Measurements from ENCODE around the gene AGBL1.

AGBL1 gene

DNA sequence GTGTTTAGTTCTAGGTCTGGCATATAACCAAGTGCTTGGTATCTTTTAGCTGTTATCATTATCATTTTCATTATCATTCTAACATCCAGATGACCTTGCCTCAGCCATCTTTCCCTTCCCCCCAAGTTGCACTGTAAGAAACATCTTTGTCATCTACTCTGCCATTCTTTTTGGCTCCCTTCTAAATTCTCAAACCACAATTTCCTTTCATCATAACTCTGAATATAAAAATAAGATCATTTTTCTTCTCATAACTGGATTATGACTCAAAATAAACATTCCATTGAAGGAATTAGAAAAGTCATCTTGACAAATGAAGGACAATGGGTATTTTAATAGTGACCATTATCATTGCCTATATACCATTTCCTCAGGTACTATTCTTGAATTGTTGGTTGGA is 786.2 kb downstream of the AGBL1 start:
- TF ChIP-seq, protein P1, sequence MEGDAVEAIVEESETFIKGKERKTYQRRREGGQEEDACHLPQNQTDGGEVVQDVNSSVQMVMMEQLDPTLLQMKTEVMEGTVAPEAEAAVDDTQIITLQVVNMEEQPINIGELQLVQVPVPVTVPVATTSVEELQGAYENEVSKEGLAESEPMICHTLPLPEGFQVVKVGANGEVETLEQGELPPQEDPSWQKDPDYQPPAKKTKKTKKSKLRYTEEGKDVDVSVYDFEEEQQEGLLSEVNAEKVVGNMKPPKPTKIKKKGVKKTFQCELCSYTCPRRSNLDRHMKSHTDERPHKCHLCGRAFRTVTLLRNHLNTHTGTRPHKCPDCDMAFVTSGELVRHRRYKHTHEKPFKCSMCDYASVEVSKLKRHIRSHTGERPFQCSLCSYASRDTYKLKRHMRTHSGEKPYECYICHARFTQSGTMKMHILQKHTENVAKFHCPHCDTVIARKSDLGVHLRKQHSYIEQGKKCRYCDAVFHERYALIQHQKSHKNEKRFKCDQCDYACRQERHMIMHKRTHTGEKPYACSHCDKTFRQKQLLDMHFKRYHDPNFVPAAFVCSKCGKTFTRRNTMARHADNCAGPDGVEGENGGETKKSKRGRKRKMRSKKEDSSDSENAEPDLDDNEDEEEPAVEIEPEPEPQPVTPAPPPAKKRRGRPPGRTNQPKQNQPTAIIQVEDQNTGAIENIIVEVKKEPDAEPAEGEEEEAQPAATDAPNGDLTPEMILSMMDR (IDR thresholded peaks at IDR 0.05; ENCODE audit: low read depth, low read length): no peak
- no peak for DNase-seq (ENCODE audit: low read depth, low spot score)
- no peak overlapping the region for H3K4me3 ChIP-seq (ENCODE audit: low read depth, low read length)
- in situ Hi-C loops (cut with HindIII; ENCODE audit: low sequenced_read_pairs): no loop called here

DNA sequence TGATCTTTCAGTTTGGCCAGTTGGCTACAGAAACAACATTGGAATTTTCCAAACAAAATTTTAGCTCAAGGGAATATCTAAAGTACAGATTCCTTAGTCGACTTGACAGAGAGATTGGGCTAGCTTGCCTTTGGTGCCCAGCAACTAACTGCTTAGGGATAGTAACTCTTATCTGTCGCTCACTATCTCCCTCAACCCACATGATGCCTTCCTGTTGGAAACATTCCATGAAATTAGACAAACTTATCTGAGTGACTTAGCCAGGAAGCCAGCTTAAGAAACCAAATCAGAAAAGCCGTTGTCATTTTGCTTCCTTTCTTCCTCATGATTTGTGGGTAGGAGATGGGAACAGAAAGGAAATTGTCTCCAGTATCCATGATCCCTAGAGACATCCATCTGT is 791.2 kb downstream of the AGBL1 start:
- DNase-seq (ENCODE audit: low read depth, low spot score): no peak
- in situ Hi-C loops (cut with HindIII; ENCODE audit: low sequenced_read_pairs): no loop called here

DNA sequence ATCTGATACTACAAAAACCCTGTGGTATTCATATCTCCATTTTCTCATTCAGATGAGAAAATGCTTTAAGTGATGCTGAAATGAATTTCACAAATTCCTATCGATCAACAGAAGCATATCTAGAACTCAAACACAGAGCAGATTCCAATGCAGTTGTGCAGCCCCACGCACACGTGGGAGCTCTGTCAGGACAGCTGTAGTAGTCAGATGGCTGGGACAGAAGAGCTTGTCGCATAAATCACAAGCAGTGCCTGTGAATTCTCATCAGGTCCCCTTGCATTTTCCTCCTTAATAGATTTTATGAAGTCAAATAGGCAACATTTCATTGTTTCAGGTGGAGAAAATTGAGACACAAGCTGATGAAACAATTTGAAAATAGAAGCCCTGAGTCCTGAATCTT is 792.3 kb downstream of the AGBL1 start:
- in situ Hi-C loops (cut with HindIII; ENCODE audit: low sequenced_read_pairs): no loop called here
- DNase-seq (ENCODE audit: low read depth, low spot score): no peak
- TF ChIP-seq, protein P1 (IDR thresholded peaks at IDR 0.05; ENCODE audit: low read depth, low read length): no peak
- H3K4me3 ChIP-seq (ENCODE audit: low read depth, low read length): no peak overlapping the region

More for the DNA sequence above, 791.2 kb downstream of the AGBL1 start:
- H3K4me3 ChIP-seq (ENCODE audit: low read depth, low read length): no peak overlapping the region
- TF ChIP-seq, protein P1 (IDR thresholded peaks at IDR 0.05; ENCODE audit: low read depth, low read length): no peak

DNA sequence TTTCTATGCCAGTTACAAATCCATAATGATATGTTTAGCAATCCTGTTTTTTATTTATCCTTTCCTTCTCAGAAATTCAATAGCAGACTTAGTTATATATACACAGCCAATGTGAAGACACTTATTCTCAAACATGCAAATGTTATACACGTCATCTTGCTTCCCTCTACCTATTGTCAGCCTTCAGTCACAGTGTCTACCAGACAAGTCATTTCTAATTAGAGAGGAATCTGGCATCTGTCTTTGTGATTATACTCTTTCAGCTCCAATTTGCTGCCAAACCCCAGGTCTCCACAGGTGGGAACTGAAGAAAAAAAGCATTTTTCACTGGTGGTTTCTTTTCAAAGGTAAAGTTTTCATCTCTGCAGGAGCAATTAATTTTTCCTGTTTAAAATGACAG is 793.1 kb downstream of the AGBL1 start:
- TF ChIP-seq, protein P1 (IDR thresholded peaks at IDR 0.05; ENCODE audit: low read depth, low read length): no peak
- in situ Hi-C loops (cut with HindIII; ENCODE audit: low sequenced_read_pairs): no loop called here
- no peak overlapping the region for H3K4me3 ChIP-seq (ENCODE audit: low read depth, low read length)
- no peak for DNase-seq (ENCODE audit: low read depth, low spot score)

DNA sequence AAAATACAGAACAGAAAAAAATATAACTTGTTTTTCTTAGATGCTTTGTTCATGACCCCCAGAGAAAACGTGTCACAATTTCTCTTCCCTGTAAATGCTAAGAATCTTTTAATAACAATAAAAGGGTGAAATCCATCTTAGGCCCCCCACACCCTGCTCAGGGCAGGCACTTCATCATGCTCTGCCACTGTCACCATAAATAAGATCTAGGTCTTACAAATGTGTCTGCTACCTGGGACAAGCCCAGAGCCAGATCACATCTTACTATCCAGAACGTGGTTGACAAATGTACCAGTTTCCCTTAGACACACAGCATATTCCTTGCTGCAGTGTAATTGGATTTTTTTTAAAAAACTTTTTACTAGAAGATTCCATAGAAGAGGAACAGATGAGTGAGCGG is 795.4 kb downstream of the AGBL1 start:
- in situ Hi-C loops (cut with HindIII; ENCODE audit: low sequenced_read_pairs): no loop called here
- no peak for DNase-seq (ENCODE audit: low read depth, low spot score)

DNA sequence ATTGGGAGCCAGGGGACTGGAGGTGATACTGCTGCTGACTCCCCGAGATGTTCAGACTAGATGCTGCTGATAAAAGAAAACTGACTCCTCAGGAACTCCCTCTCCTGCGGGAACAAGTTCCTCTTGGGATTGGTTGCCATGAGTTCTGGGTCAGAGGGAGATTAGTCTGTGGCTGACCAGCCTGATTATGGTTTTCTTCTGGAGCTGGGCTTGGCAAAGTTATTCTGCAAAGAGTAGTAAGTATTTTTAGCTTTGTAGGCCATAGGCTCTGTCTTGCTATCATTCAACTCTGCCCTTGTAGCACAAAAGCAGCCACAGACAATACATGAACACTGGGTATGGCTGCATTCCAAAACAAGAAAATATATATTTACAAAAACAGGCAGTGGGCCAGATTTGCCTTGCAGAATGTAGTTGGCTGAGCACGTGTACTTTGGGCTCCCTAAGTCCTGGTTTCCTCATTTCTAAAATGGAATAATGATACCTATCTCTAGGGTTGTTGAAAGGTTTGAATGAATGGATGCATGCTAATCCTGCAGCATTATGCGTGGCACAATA is 796.8 kb downstream of the AGBL1 start:
- no peak overlapping the region for H3K4me3 ChIP-seq (ENCODE audit: low read depth, low read length)
- TF ChIP-seq, protein P1 (IDR thresholded peaks at IDR 0.05; ENCODE audit: low read depth, low read length): no peak
- DNase-seq (ENCODE audit: low read depth, low spot score): no peak
- in situ Hi-C loops (cut with HindIII; ENCODE audit: low sequenced_read_pairs): no loop called here

More for the DNA sequence above, 795.4 kb downstream of the AGBL1 start:
- TF ChIP-seq, protein P1 (IDR thresholded peaks at IDR 0.05; ENCODE audit: low read depth, low read length): no peak
- no peak overlapping the region for H3K4me3 ChIP-seq (ENCODE audit: low read depth, low read length)

Data from astrocyte of the spinal cord (primary cell).